Endodermal cell (in vitro differentiated cells): Measurements from ENCODE around the gene LRCH1. TPM values are rescaled to one million over a fixed set of nuclear protein-coding genes. Genes with fewer than 3 reads are reported as not detected.

ENCODE experiments used
- DNase-seq: peaks from one replicate; pipeline ENCODE4 v3.0.0-alpha.2; 2017
- H3K27ac ChIP-seq: 2 replicates; pipeline ENCODE4 v1.5.1; 2013; ENCODE audit warnings: mild to moderate bottlenecking, low read depth, low read length, moderate library complexity
- H3K27me3 ChIP-seq: 2 replicates; pipeline ENCODE4 v1.6.1; 2013; ENCODE audit warnings: mild to moderate bottlenecking, low read length, moderate library complexity; ENCODE audit not compliant: insufficient read depth, control insufficient read depth, poor library complexity, severe bottlenecking
- H3K36me3 ChIP-seq: 2 replicates; pipeline ENCODE4 v1.7.0; 2013; ENCODE audit warnings: mild to moderate bottlenecking, low read length, moderate library complexity; ENCODE audit not compliant: control insufficient read depth, insufficient read depth
- H3K4me1 ChIP-seq: one replicate; pipeline ENCODE4 v1.7.0; 2013; ENCODE audit warnings: low read length; ENCODE audit not compliant: control insufficient read depth, insufficient read depth
- H3K4me3 ChIP-seq: 2 replicates; pipeline ENCODE4 v1.5.1; 2013; ENCODE audit warnings: mild to moderate bottlenecking, low read length, moderate library complexity
- H3K9ac ChIP-seq: 2 replicates; pipeline ENCODE4 v1.6.1; 2013; ENCODE audit warnings: mild to moderate bottlenecking, low read length, moderate library complexity; ENCODE audit not compliant: poor library complexity, severe bottlenecking; ENCODE audit errors: extremely low read depth
- H3K9me3 ChIP-seq: 2 replicates; pipeline ENCODE4 v1.6.1; 2013; ENCODE audit warnings: mild to moderate bottlenecking, low read length, moderate library complexity; ENCODE audit not compliant: control insufficient read depth
- H3K27ac Mint-ChIP-seq: 2 replicates; pipeline ENCODE4 v1.8.0; 2020; ENCODE audit warnings: mixed read lengths
- H3K27me3 Mint-ChIP-seq: 2 replicates; pipeline ENCODE4 v1.8.0; 2021; ENCODE audit warnings: mild to moderate bottlenecking, mixed read lengths; ENCODE audit not compliant: insufficient read depth
- H3K36me3 Mint-ChIP-seq: 2 replicates; pipeline ENCODE4 v1.8.0; 2020; ENCODE audit warnings: low read depth, mixed read lengths
- H3K4me1 Mint-ChIP-seq: 2 replicates; pipeline ENCODE4 v1.8.0; 2020; ENCODE audit warnings: mixed read lengths
- H3K4me3 Mint-ChIP-seq: 2 replicates; pipeline ENCODE4 v1.8.0; 2020; ENCODE audit warnings: mild to moderate bottlenecking, moderate library complexity, mixed read lengths
- H3K9me3 Mint-ChIP-seq: 2 replicates; pipeline ENCODE4 v1.8.0; 2020; ENCODE audit warnings: mild to moderate bottlenecking, mixed read lengths
- WGBS, 2 experiments: methylation state at CpG; one replicate each; pipeline versions ENCODE4 v1.1.5 to v1.1.7; 2013; ENCODE audit warnings: missing lambda C conversion rate in 2 of 2, mixed read lengths in 1 of 2; ENCODE audit not compliant: insufficient coverage in 1 of 2, insufficient read length in 1 of 2; 5-methylcytosine and 5-hydroxymethylcytosine counted together
- total RNA-seq, 2 donors: library from RNA; stranded (reverse); fragmentation: NEBNext Ultra II Directional in 1 of 2; extraction: Animal tissue kit (Norgen Biotek cat#: 25700) in 1 of 2; gene quantifications; 2 replicates in 1 of 2; 3 replicates in 1 of 2; pipeline ENCODE4 v1.2.1, GENCODE V29; 2021
- TF ChIP-seq, protein P1 (sequence below): fragments of 200-600 bp; sonication (generic); conservative IDR thresholded peaks from 2 replicates; pipeline ENCODE4 v1.5.0; 2021; ENCODE audit warnings: antibody characterized with exemption, mild to moderate bottlenecking

Gene LRCH1
- total RNA-seq, 2 donors from 2014 or later = 8.1 to 11.8 TPM

DNA sequence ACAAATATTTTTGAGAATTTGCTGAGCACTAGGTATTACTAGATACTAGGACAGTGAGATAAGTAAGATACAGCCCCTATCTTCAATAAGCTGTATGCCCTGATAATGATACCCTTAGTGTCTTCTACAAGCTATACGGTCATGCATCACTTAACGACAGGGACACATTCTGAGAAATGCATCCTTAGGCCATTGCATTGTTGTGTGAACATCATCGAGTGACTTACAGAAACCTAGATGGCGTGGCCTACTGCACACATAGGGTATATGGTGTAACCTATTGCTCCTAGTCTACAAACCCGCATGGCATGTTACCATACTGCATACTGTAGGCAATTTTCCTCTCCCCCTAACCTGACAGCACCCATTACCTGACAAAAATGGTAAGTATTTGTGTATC, 64.9 kb downstream of the LRCH1 start:
- 86 to 88% methylated on average over 4 to 5 of the region's 5 CpGs for WGBS, 2 experiments
- Histone ChIP-seq H3K9me3 (no peaks in the 10 kb centered on the region), H3K36me3 (no peaks in the 10 kb centered on the region), H3K27me3 (no peaks in the 10 kb centered on the region), H3K9ac (no peak overlapping the region), H3K27ac (no peak overlapping the region), H3K4me3 (no peak overlapping the region), H3K4me1 (peaks cover 7% of the 10 kb centered on the region)
- H3K9me3 Mint-ChIP-seq = no peaks in the 10 kb centered on the region
- no peak overlapping the region for H3K27ac Mint-ChIP-seq
- peaks cover 17% of the 10 kb centered on the region for H3K4me1 Mint-ChIP-seq
- no peak overlapping the region for H3K4me3 Mint-ChIP-seq
- TF ChIP-seq, protein P1, sequence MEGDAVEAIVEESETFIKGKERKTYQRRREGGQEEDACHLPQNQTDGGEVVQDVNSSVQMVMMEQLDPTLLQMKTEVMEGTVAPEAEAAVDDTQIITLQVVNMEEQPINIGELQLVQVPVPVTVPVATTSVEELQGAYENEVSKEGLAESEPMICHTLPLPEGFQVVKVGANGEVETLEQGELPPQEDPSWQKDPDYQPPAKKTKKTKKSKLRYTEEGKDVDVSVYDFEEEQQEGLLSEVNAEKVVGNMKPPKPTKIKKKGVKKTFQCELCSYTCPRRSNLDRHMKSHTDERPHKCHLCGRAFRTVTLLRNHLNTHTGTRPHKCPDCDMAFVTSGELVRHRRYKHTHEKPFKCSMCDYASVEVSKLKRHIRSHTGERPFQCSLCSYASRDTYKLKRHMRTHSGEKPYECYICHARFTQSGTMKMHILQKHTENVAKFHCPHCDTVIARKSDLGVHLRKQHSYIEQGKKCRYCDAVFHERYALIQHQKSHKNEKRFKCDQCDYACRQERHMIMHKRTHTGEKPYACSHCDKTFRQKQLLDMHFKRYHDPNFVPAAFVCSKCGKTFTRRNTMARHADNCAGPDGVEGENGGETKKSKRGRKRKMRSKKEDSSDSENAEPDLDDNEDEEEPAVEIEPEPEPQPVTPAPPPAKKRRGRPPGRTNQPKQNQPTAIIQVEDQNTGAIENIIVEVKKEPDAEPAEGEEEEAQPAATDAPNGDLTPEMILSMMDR = no peak
- no peaks in the 10 kb centered on the region for H3K27me3 Mint-ChIP-seq
- no peaks in the 10 kb centered on the region for H3K36me3 Mint-ChIP-seq
- DNase-seq = no peak

DNA sequence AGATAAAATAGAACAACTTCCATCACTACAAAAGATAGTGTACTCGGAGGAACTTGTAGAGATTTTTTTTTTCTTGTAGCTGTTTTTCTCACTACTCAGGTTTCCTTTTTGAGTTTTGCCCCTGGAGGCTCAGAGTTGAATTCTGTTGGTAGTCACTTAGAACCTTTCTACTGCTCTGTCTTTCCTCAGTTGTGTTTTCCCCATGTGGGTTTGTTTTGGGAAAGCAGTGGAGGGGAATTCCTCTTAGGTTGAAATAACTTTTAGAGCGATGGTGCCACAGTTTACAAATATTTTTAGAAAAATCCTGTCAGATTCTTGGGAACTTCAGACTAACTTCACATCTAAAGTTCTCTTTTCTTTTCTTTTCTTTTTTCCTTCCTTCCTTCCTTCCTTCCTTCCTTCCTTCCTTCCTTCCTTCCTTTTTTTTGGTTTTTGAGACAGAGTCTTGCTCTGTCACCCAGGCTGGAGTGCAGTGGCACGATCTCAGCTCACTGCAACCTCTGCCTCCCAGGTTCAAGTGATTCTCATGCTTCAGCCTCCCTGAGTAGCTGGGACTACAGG, 65.8 kb downstream of the LRCH1 start:
- no peaks in the 10 kb centered on the region for H3K9me3 ChIP-seq
- 92 to 94% methylated on average over 2 to 3 of the region's 3 CpGs for WGBS, 2 experiments
- H3K27ac ChIP-seq = no peak overlapping the region
- H3K9ac ChIP-seq = no peak overlapping the region
- Mint-ChIP-seq H3K27ac (no peak overlapping the region), H3K27me3 (no peaks in the 10 kb centered on the region), H3K9me3 (no peaks in the 10 kb centered on the region), H3K4me3 (no peak overlapping the region), H3K4me1 (peaks cover 21% of the 10 kb centered on the region), H3K36me3 (no peaks in the 10 kb centered on the region)
- H3K4me1 ChIP-seq = peaks cover 7% of the 10 kb centered on the region
- no peaks in the 10 kb centered on the region for H3K36me3 ChIP-seq
- TF ChIP-seq, protein P1 = no peak
- no peaks in the 10 kb centered on the region for H3K27me3 ChIP-seq
- H3K4me3 ChIP-seq = no peak overlapping the region
- no peak for DNase-seq

DNA sequence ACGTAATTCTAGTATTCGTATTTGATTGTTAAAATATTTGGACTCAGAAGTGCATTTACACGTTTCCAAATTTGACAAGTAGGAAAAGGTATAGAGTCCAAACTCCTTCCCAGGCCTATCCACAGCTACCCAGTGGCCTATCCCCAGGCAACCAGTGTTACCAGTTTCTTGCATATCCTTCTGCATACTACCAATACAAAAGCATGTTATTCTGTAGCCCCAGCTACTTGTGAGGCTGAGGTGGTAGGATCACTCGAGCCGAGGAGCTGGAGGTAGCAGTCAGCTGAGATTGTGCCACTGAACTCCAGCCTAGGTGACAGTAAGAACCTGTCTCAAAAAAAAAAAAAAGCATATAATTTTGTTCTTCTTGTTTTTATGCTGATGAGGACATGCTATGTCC, 67.1 kb downstream of the LRCH1 start:
- Histone ChIP-seq H3K36me3 (no peaks in the 10 kb centered on the region), H3K9me3 (no peaks in the 10 kb centered on the region), H3K4me3 (no peak overlapping the region), H3K27me3 (no peaks in the 10 kb centered on the region), H3K27ac (no peak overlapping the region), H3K4me1 (peaks cover 7% of the 10 kb centered on the region), H3K9ac (no peak overlapping the region)
- peaks cover 29% of the 10 kb centered on the region for H3K4me1 Mint-ChIP-seq
- H3K36me3 Mint-ChIP-seq = no peaks in the 10 kb centered on the region
- no peak overlapping the region for H3K27ac Mint-ChIP-seq
- no peak for DNase-seq
- H3K9me3 Mint-ChIP-seq = no peaks in the 10 kb centered on the region
- no peaks in the 10 kb centered on the region for H3K27me3 Mint-ChIP-seq
- no peak overlapping the region for H3K4me3 Mint-ChIP-seq
- 89 to 97% methylated on average over 5 of the region's 5 CpGs for WGBS, 2 experiments
- TF ChIP-seq, protein P1 = no peak
